HG02943 (cell line): Measurements from ENCODE around the gene GPR156.
"Not testable (repeated sequence)": the region's sequence is repeated elsewhere in the genome, so short reads cannot be mapped to it uniquely, and the experiment has no call there.

ENCODE experiments used
- ATAC-seq: cut with Tn5 transposase; IDR thresholded peaks from one replicate; pipeline ENCODE4 v1.9.1; 2021; ENCODE audit warnings: mild to moderate bottlenecking, low read depth, moderate library complexity; ENCODE audit not compliant: unreplicated experiment

Gene GPR156

DNA sequence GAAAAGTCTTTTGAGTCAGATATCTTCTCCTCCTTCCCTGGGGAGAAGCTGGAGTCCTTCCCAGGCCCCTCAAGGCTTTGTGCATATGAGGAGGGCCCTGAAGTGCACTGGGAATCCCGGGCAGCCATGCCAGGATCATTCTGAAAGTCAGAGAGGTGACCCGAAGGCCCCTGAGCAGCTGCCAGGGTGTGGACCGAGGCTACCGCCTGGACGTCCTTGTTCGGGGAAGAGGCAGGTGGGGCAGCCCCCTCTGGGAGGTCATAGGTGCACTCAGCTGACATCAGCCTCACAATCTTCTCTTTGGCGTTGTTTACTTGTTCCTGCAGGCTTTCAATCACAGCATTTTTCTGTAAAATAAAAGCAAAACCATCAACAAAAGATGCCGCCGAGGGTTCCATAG lies 117.0 kb downstream of the GPR156 start:
- ATAC-seq = no peak

DNA sequence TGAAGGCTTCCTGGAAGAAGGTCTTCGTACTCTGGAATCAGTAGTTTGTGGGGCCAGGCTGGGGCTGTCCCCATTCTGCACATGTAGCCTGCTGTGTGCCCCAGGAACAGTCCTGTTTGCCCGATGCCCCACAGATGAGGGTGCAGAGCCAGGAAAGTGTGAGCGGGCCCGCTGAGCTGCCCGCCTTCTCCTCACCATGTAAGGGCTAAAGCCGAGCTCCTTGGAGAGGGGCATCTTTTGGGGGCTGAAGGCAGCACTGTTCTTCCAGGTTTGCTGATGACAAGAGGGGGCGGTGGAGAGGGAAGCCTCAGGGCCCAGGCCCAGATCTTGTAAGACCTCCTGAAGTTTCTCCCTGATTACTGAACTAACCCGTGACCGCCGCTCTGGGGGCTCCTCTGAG lies 117.5 kb downstream of the GPR156 start:
- ATAC-seq = no peak

DNA sequence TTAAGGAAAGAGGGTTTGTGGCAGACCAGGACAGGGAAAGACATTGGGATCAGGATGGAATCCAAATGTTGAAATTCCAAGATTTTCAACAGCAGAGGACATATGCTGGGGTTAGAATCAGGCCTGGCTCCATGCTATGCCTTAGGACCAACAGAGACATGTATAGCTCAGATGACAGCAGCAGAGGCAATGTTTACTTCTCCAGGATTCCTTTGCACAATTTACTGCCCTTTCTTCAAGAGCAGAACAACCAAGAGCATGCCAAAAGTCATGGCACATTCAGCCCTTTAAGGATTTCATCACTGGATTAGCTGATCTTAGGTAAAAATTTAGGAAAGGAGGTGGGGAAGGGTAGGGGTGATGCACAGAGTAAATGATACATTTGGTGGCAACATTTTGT lies 121.2 kb downstream of the GPR156 start:
- ATAC-seq = no peak

DNA sequence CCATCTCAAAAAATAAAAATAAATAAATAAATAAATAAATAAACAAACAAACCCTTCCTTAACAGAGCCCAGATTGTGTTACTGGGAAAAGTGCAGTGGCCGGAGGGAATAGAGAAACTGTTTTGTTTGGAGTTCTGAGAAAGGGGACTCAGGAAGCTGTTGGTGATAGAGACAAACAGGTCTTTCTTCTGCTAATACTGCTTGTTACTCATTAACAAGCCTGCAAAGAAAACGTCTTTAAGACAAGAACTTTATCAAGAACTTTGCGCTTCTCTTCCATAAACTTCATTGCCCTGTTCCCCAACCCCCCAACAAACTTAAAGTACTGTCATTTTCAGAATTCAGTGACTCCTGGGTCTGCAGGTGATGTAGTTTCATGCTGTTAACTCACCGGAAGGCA lies 122.0 kb downstream of the GPR156 start:
- ATAC-seq = no peak

DNA sequence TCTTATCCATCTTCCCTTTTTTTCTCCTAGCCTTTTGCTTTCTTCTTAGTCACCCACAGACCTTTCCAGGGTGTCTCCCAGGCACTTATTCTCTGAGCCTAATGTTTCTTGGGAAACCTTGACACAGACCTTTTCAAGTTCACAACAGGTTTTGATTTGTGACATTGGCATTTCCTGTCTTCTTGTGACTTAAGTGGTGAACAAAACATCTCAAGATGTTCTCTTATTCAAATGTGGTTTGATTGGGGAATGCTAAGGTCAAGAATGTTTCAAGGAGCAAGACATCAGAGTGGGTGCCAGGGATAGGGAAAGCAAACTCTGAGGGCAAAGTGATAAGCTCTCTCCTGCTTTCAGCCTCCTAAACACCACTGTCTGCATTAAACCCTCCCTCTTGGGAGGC lies 122.6 kb downstream of the GPR156 start:
- no peak for ATAC-seq

DNA sequence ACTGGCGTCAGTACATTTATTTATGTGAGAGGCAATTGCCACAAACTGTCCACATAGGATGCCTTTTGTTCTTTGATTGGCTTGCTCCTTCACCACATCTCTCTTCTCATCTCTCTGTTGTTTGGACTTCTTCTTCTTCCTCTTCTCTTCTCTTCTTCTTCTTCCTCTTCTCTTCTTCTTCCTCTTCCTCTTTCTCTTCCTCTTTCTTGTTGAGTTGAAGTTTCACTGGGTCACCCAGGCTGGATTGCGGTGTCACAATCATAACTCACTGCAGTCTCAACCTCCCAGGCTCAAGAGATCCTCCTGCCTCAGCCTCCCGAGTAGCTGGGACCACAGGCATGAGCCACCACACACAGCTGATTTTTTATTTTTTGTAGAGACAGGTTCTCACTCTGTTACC lies 123.1 kb downstream of the GPR156 start:
- ATAC-seq = no peak

DNA sequence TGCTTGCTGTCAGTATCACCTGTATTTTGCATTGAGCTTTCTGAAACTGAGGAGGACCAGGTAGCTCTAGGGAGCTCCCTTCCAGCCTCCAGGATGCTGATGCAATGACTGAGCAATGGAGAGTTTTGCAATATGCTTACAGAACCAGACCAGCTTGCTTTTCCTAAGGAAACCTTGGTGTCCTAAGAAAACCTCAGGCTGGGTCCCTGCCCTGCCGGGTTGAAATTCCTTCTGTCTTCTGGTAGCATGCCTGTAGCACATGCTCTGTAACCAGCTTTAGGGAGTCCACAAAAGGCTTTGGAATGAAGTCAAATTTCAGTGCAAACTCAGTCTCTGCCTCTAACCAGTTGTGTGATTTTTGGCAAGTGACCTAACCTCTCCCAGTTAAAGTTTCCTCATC lies 125.0 kb downstream of the GPR156 start:
- no peak for ATAC-seq

DNA sequence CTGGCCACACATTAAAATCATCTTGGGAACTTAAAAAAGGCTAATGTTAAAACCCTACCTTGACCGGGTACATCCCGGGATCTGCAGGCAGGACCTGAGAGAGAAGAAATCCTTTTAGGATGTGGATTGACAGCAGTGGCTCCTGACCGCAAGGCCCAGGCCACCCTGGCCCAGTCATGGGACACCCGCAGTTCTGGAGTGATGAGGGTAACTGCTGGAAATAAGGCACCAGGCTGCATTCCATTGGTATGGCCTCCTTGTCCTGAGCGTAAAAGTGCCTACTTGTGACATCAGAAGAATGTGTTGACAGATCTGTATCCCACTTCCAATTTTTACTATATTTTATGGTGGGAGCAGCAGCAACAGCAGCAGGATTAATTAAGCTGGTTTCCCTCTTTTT lies 127.3 kb downstream of the GPR156 start:
- no peak for ATAC-seq

DNA sequence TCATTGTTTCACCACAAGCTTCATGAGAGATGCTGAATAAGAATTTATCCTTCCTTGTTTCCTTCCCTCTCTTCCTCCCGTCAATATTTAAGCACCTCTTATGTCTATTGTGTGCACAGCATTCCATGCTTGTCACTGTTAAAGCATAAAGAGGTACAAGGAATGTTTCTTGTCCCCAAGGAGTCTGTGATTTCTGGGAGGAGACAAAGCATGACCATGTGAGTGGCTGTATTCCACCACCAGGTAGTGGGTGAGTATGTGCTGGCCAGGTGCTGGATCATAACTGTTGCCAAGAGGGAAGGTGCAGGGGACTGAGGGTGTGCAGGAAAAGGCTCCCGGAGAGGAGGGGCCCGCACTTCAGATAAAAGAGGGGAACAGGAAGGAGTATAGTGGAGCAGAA lies 127.9 kb downstream of the GPR156 start:
- no peak for ATAC-seq

DNA sequence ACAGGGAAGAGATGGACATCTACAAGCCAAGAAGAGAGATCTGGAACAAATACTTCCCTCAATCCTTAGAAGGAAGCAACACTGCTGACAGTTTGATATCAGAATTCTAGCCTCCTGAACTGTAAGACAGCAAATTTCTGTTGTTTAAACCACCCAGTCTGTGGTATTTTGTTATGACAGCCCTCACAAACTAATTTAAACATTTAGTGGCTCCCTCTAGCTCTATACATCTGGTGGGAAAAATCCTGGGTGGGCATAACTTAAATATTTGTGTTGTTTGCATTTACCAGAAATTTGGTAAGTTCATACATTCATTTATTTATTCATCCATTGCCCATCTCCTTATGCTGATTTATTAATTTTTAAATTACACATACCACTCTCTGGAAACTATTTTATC lies 128.3 kb downstream of the GPR156 start:
- ATAC-seq = no peak

DNA sequence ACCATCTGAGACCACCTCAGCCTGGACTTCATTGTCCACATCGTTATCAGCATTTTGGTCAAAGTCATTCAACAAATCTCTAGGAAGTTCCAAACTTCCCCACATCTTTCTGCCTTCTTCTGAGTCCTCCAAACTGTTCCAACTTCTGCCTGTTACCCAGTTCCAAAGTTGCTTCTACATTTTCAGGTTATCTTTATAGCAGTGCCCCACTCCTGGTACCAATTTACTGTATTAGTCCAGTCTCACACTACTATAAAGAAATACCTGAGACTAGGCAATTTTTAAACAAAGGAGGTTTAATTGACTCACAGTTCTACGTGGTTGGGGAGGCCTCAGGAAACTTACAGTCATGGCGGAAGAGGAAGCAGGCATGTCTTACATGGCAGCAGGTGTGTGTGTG lies 129.3 kb downstream of the GPR156 start:
- ATAC-seq = not testable (repeated sequence)

DNA sequence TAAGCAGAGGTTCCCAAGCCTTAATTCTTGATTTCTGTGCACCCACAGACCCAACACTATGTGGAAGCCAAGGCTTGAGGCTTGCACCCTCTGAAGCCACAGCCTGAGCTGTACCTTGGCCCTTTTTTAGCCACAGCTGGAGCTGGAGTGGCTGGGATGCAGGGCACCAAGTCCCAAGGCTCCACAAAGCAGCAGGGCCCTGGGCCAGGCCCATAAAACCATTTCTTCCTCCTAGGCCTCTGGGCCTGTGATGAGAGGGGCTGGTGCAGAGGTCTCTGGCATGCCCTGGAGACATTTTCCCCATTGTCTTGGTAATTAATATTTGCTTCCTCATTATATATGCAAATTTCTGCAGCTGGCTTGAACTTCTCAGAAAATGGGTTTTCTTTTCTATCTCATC lies 129.9 kb downstream of the GPR156 start:
- ATAC-seq = no peak

DNA sequence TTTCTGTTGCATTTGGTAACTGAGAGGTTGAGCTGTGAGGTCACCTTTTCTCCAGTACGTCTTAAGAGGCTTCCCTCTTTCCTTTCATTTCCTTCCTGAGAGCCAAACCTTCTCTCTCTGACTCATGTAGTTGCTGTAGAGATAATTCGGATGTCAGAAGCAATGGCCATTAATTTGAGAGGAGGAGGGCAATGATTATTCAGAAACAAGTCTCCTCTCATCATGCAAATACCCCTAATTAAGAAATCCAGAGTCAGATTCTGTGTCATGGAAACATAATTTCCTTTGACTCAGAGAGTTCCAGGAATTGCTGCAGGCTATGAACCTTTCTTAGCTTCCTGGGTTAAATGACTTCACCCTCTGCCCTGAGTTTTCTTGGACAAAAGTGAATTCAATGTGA lies 131.7 kb downstream of the GPR156 start:
- no peak for ATAC-seq

DNA sequence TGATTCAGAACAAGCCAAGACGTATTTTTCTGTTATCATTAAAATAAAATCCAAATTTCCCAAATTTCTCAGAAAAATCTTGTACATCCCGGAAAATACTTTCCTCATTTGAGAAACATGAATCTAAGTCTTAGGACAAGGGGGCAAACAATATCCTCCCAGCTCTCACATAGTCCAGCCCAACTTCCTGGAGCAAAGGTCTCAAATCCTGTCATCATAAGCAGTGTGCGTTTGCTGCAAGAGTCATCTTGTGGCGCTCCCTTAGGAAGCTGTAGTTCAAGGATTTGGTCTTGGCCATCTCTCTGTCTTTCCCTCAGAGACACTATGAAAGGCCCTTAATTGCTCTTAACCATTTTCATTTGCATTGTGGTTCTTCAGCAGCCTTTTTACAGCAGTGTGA lies 133.2 kb downstream of the GPR156 start:
- no peak for ATAC-seq

DNA sequence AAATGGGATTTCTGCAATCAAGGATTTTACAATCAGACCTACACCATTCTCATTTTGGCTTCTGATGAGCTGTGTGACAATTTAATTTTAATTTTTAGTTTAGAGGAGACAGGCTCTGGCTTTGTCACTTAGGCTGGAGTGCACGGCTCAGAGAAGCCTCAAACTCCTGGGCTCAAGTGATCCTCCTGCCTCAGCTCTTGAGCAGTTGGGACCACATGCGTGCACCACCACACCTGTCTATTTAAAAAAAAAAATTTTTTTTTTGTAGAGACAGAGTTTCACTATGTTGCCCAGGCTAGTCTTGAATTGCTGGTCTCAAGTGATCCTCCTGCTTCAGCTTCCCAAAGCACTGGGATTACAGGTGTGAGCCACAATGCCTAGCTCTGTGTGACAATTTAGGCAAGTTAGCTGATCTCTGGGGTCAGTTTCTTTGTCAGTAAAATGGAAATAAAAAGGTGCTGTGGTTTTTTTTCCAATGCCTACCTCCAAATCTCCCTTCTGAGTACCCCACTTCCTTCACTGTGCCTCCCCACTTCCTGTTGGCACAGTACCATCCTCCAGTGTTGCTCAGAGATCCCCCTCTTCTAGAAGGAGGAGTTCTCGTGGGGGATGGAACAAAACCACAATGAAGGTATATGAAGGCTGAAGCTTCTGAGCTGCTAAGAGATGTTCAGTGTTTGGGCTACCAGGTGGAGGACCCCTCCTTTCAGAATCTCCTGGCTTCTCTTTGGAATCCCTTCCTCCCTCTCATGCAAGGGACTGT lies 136.7 kb downstream of the GPR156 start:
- ATAC-seq = no peak

DNA sequence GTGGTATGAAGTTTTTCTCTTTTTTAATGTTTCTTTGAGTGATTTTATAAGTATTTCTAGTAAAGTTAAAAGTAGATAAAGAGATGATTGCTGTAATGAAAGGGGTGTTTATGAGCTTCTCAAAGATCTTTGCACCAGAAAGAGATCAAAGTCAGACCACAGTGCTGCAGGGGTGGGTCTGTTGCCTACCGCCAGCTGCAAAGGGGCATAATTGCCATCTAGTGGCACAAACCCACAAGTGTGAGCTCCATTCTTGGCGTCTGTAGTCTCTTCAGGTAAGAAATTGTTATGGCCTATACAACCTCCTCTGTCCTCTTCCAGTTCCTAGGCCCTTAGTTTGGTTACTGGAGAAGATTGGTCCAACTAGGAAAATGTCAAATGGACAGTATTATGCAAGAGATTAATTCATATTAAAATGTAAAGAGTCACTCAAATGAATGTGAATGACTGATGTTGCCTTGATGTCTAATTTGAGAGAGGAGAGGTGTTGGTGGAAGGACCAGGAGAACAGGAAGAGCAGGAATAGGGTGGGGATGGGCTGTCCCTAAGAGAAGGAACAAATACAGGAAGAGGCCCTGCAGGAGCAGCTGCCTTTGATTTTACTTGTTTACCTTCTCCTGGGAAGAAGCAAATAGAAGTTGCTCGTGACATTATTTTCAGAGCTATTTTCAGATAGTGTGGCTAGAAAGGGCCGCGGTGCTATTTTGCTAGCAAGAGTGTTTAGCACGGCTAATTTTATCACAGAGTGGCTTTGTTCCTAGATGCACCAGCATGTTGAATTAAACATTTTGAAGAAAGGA lies 137.8 kb downstream of the GPR156 start:
- ATAC-seq = no peak

DNA sequence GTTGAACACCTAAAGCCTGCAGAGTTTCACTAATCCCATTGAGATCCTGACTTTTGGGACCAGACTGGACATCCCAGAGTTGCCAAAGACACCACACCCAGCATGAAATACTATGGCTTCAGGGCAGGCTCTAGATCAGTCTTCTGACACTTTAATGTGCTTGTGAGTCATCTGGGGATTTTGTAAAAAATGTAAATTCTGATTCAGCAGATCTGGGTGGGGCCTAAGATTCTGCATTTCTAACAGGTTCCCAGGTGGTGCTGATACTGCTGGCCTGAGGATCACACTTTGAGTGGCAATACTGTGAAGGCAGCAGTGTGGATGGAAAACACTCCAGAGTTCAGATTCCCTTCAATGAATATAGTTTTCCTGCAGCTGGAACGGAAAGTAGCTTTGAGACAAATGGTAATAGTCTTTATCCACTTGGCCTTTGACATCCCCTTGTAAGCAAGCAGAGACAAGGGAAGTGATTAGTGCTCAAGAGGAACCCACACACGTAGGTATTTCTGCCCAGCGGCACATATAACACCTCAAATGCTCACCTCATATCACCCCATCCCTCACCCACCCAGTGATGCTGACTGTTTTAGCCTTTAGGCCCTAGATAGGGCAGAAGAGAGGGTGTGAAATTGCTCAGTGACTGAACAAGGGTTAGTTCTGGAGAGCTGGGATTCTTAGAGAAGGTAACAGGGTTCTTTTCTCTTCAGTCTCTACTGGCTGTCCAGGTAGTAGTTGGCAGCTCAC lies 139.3 kb downstream of the GPR156 start:
- ATAC-seq = no peak

DNA sequence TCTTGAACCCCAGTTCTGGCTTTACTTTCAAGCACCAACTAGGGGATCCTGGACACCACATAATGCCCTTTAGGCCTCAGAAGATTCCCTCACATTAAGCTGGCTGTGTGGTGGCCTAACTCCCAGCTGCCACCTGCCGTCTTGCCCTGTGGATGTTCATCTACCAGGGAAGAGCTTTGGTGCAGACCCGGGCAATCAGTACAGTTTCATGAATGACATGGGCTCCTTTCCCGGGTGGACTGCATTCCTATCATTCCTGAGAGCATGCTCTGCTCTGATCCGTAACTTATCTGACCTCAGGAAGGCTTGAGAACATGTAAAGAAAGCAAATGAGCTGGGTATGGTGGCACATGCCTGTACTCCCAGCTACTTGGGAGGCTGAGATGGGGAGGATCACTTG lies 140.8 kb downstream of the GPR156 start:
- no peak for ATAC-seq

DNA sequence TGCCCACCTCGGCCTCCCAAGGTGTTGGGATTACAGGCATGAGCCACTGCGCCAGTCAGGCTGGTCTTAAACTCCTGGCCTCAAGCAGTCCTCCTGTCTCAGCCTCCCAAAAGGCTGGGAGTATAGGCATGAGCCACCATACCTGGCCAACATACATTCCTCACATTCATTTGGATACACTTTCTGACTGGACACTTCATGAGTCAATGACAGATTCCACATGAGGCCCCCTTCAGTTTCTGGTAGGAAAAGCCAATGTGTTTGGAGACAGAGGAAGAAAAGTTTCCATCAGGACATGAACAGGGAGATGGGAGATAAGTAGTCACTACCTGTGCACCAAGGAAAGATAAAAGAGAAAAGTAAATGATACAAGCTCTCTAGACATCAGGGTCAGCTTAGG lies 141.3 kb downstream of the GPR156 start:
- ATAC-seq = no peak

DNA sequence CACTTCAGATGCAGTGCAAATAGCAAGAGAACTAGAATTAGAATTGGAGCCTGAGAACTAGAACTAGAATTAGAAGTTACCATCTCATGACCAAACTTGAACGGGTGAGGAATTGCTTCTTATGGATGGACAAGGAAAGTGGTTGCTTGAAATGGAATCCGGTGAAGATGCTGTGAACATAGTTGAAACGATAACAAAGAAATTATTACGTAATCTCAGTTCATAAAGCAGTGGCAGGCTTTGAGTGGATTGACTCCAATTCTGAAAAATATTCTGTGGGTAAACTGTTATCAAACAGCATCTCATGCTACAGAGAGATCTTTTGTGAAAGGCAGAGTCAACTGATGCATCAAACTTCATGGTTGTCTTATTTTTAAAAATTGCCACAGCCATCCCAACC lies 142.8 kb downstream of the GPR156 start:
- ATAC-seq = no peak

DNA sequence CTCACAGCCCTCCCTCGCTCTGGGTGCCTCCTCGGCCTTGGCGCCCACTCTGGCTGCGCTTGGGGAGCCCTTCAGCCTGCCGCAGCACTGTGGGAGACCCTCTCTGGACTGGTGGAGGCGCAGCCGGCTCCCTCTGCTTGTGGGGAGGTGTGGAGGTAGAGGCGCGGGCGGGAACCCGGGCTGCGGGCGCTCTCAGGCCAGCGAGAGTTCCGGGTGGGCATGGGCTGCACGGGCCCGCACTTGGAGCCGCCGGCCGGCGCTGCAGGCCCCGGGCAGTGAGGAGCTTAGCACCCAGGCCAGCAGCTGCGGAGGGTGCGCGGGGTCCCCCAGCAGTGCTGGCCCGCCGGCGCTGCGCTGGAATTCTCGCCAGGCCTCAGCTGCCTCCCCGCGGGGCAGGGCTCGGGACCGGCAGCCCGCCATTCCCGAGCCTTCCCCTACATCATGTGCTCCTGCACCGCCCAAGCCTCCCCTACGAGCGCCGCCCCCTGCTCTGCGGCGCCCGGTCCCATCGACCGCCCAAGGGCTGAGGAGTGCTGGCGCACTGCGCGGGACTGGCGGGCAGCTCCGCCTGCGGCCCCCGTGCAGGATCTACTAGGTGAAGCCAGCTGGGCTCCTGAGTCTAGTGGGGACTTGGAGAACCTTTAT lies 144.8 kb downstream of the GPR156 start:
- no peak for ATAC-seq
